GM21447 (cell line): ENCODE results near the gene FKBP5.
"Not testable (repeated sequence)": the region's sequence is repeated elsewhere in the genome, so short reads cannot be mapped to it uniquely, and the experiment has no call there.

ENCODE experiments used
- ATAC-seq: cut with Tn5 transposase; IDR thresholded peaks from one replicate; pipeline ENCODE4 v1.9.1; 2021; ENCODE audit not compliant: unreplicated experiment

Gene FKBP5

DNA sequence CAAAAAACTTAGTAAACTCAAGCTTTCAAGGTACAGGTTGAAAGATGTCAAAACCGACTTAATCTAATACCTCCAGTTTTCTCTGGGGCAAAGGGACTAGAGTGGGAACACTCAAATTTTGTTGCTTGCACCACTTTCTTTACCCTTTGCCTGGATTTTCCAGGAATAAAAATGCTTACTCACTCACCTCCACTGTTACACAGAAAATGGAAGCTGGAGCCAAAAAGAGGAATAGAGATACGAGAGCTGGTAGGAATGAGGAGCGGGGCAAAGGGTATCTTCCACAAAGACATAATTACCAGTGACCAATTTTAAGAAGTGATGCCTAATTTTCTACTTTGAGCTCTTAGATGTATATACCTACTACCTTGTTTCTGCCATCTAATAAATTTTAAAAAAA lies 96.5 kb downstream of the FKBP5 start:
- ATAC-seq, result no peak

DNA sequence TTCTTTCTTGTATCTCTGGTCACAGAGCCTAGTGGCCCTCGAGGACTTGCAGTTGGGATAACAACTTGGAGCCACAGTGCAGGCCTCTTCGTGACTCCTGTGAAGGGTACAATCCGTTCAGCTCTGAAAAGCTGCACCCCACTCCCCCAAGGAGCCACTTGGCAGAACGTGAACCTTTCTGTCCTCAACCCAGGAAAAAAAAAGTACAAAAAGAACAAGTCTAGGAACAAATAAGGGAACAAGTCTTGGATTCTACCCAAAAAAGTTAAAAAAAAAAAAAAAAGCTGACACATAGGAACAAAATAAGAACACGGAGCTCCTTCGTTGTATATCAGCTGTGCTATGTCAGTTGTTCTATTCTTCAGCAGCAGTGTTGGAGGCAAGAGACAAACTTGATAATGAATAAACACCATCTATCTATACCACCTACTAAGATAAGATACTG lies 98.1 kb downstream of the FKBP5 start:
- no peak for ATAC-seq

DNA sequence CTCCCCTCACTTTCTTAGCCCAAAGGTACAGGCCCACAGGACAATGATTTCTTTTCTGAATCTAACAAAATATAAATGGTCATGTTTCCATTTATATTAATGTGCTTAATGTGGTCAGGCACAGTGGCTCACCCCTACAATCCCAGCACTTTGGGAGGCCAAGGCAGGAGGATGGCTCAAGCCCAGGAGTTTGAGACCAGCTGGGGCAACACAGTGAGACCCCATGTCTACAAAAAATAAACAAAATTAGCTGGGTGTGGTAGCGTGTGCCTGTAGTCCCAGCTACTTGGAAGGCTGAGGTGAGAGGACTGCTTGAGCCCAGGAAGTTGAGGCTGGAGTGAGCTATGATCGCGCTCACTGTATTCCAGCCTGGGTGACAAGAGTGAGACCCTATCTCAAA lies 98.8 kb downstream of the FKBP5 start:
- no peak for ATAC-seq

DNA sequence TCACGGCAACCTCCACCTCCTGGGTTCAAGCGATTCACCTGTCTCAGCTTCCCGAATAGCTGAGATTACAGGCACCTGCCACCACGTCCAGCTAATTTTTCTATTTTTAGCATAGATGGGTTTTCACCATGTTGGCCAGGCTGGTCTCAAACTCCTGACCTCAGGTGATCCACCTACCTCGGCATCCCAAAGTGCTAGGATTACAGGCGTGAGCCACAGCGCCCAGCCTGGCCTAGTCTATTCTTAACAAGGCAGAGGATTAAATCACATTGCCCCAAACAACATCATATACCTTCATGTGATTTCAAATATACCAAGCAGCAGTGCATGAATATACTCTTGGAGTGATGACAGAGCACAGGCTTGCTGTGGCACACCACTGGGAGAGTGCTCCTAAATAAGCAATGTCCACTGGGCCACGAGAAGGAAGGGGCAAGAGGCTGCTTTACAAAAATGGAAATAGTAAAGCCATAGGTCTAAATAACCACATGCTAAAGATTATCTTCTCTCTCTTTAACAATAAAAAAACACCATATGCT lies 99.4 kb downstream of the FKBP5 start:
- ATAC-seq, result no peak

DNA sequence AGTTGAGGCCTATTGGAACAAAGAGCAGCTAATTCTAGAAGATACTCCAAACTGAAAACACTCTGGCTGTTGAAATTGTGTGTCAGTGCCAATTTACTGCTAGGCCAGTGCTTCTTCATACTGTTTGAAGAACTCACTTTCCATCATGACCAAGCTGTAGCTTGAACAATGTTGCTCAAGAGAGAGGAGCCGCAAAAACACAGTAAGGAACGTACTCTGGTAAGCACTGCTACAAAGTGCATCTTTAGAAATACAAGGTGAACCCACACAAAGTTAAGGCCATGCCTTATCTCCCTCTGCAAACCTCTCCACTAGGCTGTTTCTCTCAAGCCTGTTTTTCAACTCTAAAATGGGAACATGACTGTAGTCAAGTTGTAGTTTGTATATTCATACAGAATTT lies 101.5 kb downstream of the FKBP5 start:
- no peak for ATAC-seq

DNA sequence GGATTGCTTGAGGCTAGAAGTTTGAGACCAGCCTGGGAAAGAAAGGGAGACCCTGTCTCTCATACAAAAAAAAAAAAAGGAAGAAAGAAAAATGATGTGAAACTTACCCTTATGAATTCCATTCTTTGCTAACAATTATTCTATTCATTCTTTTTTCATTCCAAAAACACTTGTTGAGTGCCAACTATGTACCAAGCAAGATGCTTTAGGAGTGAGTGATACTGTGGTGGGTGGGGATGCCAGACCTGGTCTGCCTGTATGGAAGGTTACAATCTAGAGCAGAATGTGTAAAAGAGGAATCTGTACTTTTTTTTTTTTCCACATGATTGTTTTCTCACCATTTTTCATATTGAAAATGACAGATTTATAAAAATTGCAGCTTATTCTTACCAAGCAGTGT lies 102.2 kb downstream of the FKBP5 start:
- ATAC-seq, result no peak

DNA sequence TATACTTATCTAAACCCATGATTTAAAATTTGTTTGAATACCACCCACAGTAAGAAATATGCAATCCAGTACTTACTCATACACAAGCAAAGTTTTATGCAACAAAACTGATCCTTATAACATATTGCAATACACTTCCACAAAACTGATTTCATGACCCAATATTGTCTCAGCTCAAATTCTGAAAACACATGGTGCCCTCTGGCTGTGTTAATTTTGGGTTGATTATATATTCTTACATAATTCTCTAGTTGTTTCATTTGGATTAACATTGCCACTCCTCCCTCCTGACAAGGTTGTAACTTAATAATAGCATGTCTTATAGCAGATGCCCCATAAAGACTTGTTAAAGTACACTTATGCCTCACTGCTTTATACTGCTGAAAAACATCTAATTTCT lies 103.1 kb downstream of the FKBP5 start:
- no peak for ATAC-seq

DNA sequence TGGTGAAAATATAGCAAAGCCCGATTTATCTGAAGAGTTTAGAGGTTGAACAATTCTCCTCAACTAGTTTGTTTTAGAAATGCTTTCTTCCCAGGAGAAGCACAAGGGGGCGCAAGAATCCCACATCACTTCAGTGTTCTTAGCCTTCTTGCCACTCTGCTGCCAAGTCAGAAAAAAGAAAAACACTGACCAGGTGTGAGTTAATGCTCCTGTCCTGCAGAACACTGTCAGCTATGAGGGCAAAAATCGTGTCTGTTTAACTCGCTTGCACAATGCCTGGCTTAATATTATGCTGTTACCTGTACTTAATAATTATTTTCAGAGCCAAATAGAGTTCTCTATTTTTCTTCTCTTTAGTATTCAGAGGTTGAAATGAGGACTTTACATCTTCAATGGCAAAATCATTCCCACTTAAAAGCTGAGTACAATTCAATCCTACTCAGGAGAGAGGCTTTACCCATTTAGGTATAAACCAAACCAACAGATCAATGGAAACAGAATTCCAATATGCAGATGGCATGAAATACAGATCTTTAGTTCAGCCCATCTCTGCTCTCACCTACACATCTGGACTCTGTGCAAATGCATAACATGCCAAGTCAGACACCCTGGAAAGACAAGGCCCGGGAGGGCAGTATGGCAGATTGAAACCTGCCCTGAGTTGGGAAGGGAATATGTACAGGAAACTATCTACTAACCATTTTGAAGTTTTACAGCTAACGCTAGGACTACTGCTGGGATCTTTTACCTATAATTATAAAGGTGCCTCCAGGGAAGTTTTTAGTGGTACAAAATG lies 104.6 kb downstream of the FKBP5 start:
- no peak for ATAC-seq

DNA sequence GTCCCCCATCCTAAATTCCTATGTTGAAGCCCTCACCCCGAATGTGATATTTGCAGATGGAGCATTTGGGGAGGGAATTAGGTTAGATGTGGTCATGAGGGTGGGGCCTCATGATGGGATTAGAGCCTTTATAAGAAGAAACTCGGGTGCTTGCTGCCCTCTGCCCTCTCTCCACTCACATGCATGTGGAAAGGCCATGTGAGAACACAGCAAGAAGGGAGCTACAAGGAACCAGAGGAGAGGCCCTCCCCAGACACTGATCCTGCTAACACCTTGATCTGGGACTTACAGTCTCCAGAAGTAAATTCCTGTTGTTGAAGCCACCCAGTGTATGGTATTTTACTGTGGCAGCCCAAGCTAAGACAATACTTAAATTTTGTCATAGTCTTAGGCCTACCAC lies 106.4 kb downstream of the FKBP5 start:
- ATAC-seq, result no peak

DNA sequence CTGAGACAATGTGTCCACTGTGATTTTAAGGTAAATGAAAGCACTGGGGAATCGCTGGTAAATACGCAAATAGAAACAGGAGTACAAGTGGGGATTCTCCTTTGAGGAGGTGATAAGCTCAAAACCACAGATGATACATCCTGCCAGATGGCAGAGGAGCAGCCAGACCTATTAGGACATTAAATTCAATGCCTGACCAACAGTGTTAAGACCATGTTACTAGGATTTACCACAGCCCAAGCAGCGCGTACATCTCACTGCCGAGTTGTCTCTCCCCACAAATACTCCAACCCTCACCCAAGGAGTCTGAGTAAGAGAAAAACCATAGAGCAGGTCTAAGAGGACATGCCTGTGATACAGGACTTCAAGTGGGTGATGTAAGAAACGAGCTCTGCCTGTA lies 107.1 kb downstream of the FKBP5 start:
- no peak for ATAC-seq

DNA sequence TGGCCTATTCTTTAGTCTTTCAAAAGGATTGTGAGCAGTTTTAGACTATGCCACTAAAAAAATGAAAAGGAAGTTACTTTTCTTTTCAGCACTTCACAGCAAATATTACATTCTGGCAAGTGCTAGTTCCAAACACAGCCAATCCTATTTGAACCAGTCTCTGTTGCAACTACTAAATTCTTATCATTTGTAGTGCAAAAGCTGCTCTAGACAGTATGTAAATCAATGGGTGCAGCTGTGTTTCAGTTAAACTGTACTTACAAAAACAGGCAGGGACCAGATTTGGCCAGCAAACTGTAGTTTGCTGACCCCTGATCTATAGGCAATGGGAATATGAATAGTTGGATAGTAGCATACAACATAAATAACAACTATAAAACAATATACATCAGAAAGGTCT lies 107.9 kb downstream of the FKBP5 start:
- ATAC-seq, result no peak

DNA sequence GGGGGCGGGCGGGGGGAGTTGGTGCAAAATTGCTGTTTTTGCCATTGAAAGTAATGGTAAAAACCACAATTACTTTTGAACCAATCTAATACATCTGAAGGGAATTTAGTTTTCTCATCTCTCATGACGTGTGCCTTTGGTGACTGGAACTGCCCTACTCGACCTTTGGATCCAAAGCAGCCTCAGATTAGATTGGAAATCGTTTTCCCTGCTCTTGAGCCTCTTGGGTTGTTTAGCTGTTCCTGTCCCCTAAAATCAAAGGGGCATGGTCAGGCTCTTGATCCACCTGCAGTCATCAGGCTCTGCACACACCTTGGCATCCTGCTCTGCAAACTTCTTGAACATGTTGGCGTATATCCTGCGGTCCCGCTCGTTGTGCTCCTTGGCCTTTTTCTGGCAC lies 112.0 kb downstream of the FKBP5 start:
- ATAC-seq, result no peak

DNA sequence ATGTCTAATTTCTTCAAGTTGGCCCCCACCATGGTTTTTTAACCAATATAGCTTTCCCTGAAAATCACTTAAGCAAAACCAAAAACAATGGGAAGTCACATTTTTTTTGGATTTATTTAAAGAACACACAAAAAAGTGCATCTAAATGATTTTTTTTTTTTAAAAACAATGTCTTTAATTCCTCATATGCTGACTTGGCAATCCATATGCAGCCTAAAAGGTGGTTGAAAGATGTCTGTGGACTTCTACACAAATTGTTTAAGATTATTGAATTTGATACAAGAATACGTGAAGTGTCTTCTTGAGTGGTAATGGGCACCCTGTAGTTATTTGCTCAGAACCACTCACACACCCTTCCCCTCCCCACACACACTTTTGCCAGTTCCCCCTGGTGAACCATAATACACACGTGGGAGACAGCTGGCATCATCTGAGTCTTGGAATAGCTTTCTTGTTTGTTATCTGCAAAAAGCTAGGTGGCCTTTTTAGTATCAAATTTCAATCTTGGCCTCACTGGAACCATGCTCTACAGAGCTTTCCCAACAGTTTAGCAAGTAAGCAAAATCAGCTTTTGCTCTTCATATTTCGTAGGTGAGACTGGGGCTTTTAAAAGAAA lies 115.1 kb downstream of the FKBP5 start:
- ATAC-seq, result no peak

DNA sequence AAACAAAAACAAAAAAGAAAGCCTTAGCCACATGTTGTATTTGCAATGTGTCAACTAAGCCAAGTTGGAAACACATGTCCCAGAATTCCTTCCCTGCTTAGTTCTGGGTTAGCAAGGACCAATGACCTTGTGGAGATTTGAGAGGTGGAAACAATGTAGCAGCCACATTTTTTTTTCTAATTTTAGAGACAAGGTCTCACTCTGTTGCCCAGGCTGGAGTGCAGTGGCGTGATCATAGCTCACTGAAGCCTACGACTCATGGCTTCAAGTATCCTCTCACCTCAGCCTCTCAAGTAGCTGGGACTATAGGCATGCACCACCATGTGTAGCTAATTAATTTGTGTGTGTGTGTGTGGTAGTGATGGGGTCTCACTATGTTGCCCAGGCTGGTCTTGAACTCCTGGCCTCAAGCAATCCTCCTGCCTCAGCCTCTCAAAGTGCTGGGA lies 117.8 kb downstream of the FKBP5 start:
- ATAC-seq, result not testable (repeated sequence)

DNA sequence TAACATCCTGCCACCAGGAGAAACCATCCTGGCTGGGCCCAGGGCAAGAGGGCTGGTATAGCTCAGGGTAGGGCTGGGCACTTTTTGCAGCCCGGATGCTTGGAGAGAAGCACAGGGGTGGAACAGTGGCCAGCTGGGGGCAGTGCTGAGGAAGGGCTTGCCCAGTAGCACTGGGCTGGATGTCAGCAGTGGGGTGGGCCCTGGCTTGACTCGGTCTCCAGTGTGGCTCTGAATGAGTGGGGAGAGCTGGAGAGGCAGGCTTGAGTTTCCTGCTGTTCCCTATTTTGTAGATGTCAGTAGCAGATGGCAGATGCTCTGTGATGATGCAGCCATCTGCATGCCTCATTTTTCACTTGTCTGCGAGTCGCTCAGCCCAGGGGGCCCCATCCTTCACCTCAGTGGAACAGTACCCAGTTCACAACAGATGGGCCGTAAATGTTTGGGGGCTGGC lies 119.7 kb downstream of the FKBP5 start:
- no peak for ATAC-seq

DNA sequence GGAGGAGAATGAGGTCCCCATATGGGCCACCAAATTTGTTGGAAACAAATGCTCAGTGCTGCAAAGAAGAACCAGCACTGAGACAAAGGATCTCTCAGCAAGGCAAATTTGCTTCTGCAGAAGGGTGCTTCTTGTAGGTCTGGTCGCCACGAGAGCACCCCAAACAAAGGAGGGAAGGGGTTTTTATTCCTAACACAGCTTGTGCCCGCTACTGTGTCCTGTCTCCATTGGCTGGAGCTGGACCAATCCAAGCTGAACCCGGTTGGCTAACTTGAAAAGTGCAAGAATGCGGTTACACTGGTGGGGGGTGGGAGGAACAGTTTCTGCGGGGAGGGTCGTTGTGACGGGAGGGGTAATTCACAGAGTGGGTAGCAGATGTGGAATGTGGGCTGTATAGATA lies 121.9 kb downstream of the FKBP5 start:
- no peak for ATAC-seq

DNA sequence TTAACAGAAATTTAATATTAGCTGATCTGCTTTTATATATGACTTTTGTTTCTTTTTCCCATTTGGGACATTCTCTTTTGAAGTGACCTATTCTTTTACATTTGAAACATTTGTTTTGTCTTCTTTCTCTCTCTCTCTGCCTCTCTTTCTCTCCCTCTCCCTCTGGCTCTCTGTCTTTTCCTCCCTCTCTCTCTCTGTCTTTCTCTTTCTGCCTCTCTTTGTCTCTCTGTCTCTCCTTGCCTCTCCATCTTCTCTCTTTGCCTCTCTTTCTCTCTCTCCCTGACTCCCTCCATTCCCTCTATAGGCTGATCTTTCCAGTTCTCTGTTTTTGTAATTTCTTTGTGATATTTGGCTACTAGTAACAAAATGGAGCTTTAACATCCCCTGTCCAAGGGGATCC lies 124.0 kb downstream of the FKBP5 start:
- ATAC-seq, result no peak

DNA sequence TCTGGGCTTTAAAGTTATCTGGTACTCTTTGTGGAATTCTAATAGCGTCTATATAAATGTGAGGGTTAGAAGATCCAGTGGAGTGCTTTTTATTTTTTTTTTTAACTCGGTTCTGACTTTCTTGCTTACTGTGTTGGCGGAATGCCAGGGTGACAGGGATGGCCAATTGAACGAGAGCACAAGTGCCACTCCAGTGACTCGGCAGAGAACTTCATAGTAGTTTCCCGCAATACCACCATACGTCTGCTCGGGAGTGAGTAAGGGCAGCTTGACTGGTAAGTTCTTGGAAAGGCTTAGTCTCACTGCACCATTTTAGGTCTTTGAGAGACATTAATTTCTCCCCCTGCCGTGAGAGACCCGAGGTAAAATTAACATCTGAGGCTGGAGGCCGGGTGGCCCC lies 126.7 kb downstream of the FKBP5 start:
- ATAC-seq, result no peak

DNA sequence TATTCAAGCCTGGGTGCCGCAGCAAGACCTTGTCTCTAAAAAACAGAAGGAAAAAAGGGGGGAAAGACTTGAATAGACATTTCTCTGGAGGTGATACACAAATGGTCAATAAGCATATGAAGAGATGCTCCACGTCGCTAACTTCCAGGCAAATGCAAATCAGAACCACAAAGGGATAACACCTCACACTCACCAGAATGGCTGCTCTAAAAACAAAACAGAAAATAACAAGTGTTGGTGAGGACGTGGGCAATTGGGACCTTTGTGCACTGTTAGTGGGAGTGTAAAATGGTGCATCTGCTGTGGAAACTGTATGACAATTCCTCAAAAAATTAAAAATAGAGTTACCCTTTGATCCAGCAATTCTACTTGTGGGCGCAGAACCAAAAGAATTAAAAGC lies 127.6 kb downstream of the FKBP5 start:
- ATAC-seq, result no peak

DNA sequence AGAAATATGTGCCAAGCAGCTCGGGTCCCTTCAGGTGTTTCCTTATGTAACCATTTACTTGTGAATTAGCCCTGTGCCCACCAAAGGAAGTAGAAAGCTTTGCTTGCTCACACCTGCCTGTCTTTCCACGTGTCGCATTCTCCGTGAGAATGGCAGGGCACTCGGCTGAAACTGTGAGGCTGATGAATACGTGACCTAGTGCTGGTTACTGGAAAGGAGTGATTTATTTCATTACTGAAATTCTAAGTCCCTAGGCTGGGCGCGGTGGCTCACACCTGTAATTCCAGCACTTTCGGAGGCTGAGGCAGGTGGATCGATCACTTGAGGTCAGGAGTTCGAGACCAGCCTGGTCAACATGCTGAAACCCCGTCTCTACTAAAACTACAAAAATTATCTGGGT lies 130.1 kb downstream of the FKBP5 start:
- ATAC-seq, result no peak

DNA sequence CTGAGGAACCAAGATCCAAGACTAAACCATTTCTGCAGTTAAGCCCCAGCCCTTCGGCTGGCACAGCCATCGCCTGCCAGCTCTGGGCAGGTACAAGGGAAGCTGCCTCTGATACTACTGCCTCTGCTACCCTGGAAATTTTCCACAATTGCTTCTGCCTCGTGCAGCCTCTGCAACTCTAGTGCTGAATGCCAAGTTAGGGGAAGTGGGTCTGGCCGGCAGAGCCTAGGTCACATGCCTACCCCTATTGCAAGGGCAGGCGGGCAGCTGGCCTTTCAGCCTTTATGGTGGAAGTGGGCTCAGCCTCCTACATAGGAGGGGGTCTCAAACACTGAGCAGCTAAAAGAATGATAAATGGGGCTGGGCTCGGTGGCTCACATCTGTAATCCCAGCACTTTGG lies 131.5 kb downstream of the FKBP5 start:
- no peak for ATAC-seq

DNA sequence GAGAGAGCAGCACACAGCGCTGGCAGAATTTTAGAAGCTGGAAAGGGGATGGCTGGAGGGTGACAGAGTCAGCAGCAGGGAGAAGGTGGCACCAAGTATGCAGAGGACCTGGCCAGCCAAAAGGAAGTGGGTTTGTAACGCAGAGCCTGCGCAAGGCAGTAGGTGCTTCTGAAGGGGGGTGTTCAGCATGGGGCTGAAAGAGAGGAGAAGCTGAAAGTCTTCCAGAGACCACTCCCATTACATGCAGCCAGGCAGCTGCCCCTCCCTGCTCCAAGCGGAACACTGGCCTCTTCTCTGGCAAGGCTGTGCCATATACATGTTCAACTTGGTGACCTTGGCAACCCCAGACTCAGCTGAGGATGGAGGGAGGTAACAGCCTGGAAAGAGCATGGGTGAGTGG lies 133.9 kb downstream of the FKBP5 start:
- no peak for ATAC-seq
